HEK293 (cell line): ENCODE results near the gene RFTN1.
A peak's percentile ranks its signal among the peaks of the same experiment; 100 is the strongest.

Source experiments
- CTCF ChIA-PET: fragments of 350-600 bp; formaldehyde crosslinking; extraction: SDS; loops from one replicate; lab custom pipeline; 2021; ENCODE audit warnings: antibody characterized with exemption; lab: Yijun Ruan, JAX
- POLR2A ChIA-PET: fragments of 300-600 bp; formaldehyde crosslinking; extraction: SDS; loops from one replicate; lab custom pipeline; 2020; ENCODE audit warnings: antibody characterized with exemption, inconsistent platforms; lab: Yijun Ruan, JAX
- H3K27ac ChIP-seq: fragments of 200-500 bp; sonication (Bioruptor generic); 2 replicates; pipeline ENCODE4 v1.5.1; 2014; ENCODE audit warnings: low read depth, low read length, control low read depth, inconsistent platforms; ENCODE audit errors: extremely low read depth
- H3K36me3 ChIP-seq, 2 experiments: fragments of 200-500 bp in 1 of 2; sonication (Bioruptor generic) in 1 of 2; 1 replicate in 1 of 2; 2 replicates in 1 of 2; pipeline ENCODE4 v1.5.1; 2014 to 2017; ENCODE audit warnings: inconsistent platforms in 2 of 2, low read length in 2 of 2; ENCODE audit not compliant: control insufficient read depth in 2 of 2, insufficient read depth in 1 of 2
- H3K4me1 ChIP-seq: fragments of 200-500 bp; sonication (Bioruptor generic); 2 replicates; pipeline ENCODE4 v1.5.1; 2014; ENCODE audit warnings: mild to moderate bottlenecking, low read length, inconsistent platforms; ENCODE audit not compliant: control insufficient read depth, insufficient read depth
- H3K4me3 ChIP-seq: 2 replicates; pipeline ENCODE4 v1.5.1; 2011; ENCODE audit warnings: low read depth, mild to moderate bottlenecking, control low read depth, low read length, moderate library complexity
- H3K9me3 ChIP-seq: fragments of 200-500 bp; sonication (Bioruptor generic); 2 replicates; pipeline ENCODE4 v1.5.1; 2014; ENCODE audit warnings: low read depth, low read length, inconsistent platforms; ENCODE audit not compliant: control insufficient read depth, insufficient read depth
- AEBP2 ChIP-seq: fragments of 450-650 bp; formaldehyde crosslinking; IDR thresholded peaks from 2 replicates; pipeline ENCODE4 v1.5.1; 2016; ENCODE audit warnings: missing biosample characterization, missing genetic modification characterization, borderline replicate concordance
- EGR2 ChIP-seq: fragments of 450-650 bp; formaldehyde crosslinking; IDR thresholded peaks from 2 replicates; pipeline ENCODE4 v1.5.1; 2016; ENCODE audit warnings: low read depth, missing biosample characterization, missing genetic modification characterization
- IKZF3 ChIP-seq: fragments of 450-650 bp; IDR thresholded peaks from 2 replicates; pipeline ENCODE4 v1.5.0; 2018; ENCODE audit warnings: missing biosample characterization, mild to moderate bottlenecking, missing genetic modification characterization, moderate library complexity
- PRDM2 ChIP-seq: fragments of 450-650 bp; formaldehyde crosslinking; IDR thresholded peaks from 2 replicates; pipeline ENCODE4 v1.5.1; 2016; ENCODE audit warnings: missing biosample characterization, missing genetic modification characterization, borderline replicate concordance
- SCRT2 ChIP-seq: fragments of 450-650 bp; formaldehyde crosslinking; IDR thresholded peaks from 2 replicates; pipeline ENCODE4 v1.5.1; 2016; ENCODE audit warnings: missing biosample characterization, missing genetic modification characterization
- ZBTB21 ChIP-seq: fragments of 450-650 bp; formaldehyde crosslinking; IDR thresholded peaks from 2 replicates; pipeline ENCODE4 v1.5.1; 2017; ENCODE audit warnings: missing biosample characterization, missing genetic modification characterization
- ZFHX2 ChIP-seq: fragments of 450-650 bp; formaldehyde crosslinking; conservative IDR thresholded peaks from 2 replicates; pipeline ENCODE4 v1.5.1; 2016; ENCODE audit warnings: missing biosample characterization, missing genetic modification characterization
- ZNF132 ChIP-seq: fragments of 450-650 bp; formaldehyde crosslinking; IDR thresholded peaks from 2 replicates; pipeline ENCODE4 v1.5.1; 2017; ENCODE audit warnings: missing biosample characterization, missing genetic modification characterization, borderline replicate concordance
- ZNF155 ChIP-seq: fragments of 450-650 bp; formaldehyde crosslinking; IDR thresholded peaks from 2 replicates; pipeline ENCODE4 v1.5.1; 2016; ENCODE audit warnings: missing biosample characterization, missing genetic modification characterization
- ZNF169 ChIP-seq: fragments of 450-650 bp; formaldehyde crosslinking; IDR thresholded peaks from 2 replicates; pipeline ENCODE4 v1.5.1; 2016; ENCODE audit warnings: missing biosample characterization, missing genetic modification characterization
- ZNF510 ChIP-seq: fragments of 450-650 bp; formaldehyde crosslinking; IDR thresholded peaks from 2 replicates; pipeline ENCODE4 v1.5.1; 2018; ENCODE audit warnings: mild to moderate bottlenecking, missing genetic modification characterization, missing biosample characterization; ENCODE audit not compliant: insufficient replicate concordance
- ZNF626 ChIP-seq: fragments of 450-650 bp; sonication (Bioruptor Pico); formaldehyde crosslinking; IDR thresholded peaks from 2 replicates; pipeline ENCODE4 v1.5.1; 2018; ENCODE audit warnings: missing biosample characterization, missing genetic modification characterization, inconsistent platforms
- TF ChIP-seq, protein P1 (sequence below): fragments of 450-650 bp; formaldehyde crosslinking; IDR thresholded peaks from 2 replicates; pipeline ENCODE4 v1.5.1; 2016; ENCODE audit warnings: missing biosample characterization, missing genetic modification characterization
- TF ChIP-seq, protein P2 (sequence below): fragments of 450-650 bp; IDR thresholded peaks from 2 replicates; pipeline ENCODE4 v1.5.1; 2018; ENCODE audit warnings: missing biosample characterization, mild to moderate bottlenecking, missing genetic modification characterization
- TF ChIP-seq, protein P3 (sequence below): fragments of 450-650 bp; formaldehyde crosslinking; IDR thresholded peaks from 2 replicates; pipeline ENCODE4 v1.5.1; 2016; ENCODE audit warnings: missing biosample characterization, missing genetic modification characterization, low read depth

RFTN1 gene

GRCh38 chr3:16372362-16373292 lies 140.9 kb downstream of the RFTN1 start:
- Histone ChIP-seq H3K36me3 (peaks cover 0 to 2% of the 10 kb centered on the region in 2 experiments; a peak in 1 of 3 replicates), H3K4me1 (no peaks in the 10 kb centered on the region), H3K27ac (no peak overlapping the region), H3K9me3 (no peaks in the 10 kb centered on the region), H3K4me3 (no peak overlapping the region)
- ChIA-PET POLR2A (no interaction called here), CTCF (interaction anchor here (0.6 kb wide), 1 partner anchor 139 kb away, joined by 3 read pairs; no protein-coding TSS in a partner anchor)
- peak; percentile 58 for TF ChIP-seq EGR2 (tag by site-specific recombination)
- TF ChIP-seq ZFHX2, result peak; percentile 48
- TF ChIP-seq, protein P1, sequence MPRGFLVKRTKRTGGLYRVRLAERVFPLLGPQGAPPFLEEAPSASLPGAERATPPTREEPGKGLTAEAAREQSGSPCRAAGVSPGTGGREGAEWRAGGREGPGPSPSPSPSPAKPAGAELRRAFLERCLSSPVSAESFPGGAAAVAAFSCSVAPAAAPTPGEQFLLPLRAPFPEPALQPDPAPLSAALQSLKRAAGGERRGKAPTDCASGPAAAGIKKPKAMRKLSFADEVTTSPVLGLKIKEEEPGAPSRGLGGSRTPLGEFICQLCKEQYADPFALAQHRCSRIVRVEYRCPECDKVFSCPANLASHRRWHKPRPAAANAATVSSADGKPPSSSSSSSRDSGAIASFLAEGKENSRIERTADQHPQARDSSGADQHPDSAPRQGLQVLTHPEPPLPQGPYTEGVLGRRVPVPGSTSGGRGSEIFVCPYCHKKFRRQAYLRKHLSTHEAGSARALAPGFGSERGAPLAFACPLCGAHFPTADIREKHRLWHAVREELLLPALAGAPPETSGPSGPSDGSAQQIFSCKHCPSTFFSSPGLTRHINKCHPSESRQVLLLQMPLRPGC (tag by site-specific recombination), result no peak

GRCh38 chr3:16370872-16371740 lies 142.4 kb downstream of the RFTN1 start:
- Histone ChIP-seq H3K36me3 (peaks cover 0 to 3% of the 10 kb centered on the region in 2 experiments; a peak in 1 of 3 replicates), H3K4me1 (no peaks in the 10 kb centered on the region), H3K4me3 (no peak overlapping the region), H3K27ac (no peak overlapping the region), H3K9me3 (no peaks in the 10 kb centered on the region)
- ChIA-PET POLR2A (no interaction called here), CTCF (no interaction called here)
- no peak for TF ChIP-seq SCRT2 (tag by site-specific recombination)
- TF ChIP-seq ZBTB21 (tag by site-specific recombination), result no peak
- TF ChIP-seq ZNF510 (tag by site-specific recombination), result no peak
- TF ChIP-seq PRDM2 (tag by site-specific recombination), result no peak
- TF ChIP-seq ZNF155 (tag by site-specific recombination), result no peak
- TF ChIP-seq, protein P2, sequence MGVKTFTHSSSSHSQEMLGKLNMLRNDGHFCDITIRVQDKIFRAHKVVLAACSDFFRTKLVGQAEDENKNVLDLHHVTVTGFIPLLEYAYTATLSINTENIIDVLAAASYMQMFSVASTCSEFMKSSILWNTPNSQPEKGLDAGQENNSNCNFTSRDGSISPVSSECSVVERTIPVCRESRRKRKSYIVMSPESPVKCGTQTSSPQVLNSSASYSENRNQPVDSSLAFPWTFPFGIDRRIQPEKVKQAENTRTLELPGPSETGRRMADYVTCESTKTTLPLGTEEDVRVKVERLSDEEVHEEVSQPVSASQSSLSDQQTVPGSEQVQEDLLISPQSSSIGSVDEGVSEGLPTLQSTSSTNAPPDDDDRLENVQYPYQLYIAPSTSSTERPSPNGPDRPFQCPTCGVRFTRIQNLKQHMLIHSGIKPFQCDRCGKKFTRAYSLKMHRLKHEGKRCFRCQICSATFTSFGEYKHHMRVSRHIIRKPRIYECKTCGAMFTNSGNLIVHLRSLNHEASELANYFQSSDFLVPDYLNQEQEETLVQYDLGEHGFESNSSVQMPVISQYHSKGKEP (tag by site-specific recombination), result no peak
- TF ChIP-seq ZNF132 (tag by site-specific recombination), result no peak
- TF ChIP-seq AEBP2 (tag by site-specific recombination), result no peak
- TF ChIP-seq ZNF169 (tag by site-specific recombination), result no peak
- TF ChIP-seq ZNF626 (tag by site-specific recombination), result no peak
- TF ChIP-seq, protein P3, sequence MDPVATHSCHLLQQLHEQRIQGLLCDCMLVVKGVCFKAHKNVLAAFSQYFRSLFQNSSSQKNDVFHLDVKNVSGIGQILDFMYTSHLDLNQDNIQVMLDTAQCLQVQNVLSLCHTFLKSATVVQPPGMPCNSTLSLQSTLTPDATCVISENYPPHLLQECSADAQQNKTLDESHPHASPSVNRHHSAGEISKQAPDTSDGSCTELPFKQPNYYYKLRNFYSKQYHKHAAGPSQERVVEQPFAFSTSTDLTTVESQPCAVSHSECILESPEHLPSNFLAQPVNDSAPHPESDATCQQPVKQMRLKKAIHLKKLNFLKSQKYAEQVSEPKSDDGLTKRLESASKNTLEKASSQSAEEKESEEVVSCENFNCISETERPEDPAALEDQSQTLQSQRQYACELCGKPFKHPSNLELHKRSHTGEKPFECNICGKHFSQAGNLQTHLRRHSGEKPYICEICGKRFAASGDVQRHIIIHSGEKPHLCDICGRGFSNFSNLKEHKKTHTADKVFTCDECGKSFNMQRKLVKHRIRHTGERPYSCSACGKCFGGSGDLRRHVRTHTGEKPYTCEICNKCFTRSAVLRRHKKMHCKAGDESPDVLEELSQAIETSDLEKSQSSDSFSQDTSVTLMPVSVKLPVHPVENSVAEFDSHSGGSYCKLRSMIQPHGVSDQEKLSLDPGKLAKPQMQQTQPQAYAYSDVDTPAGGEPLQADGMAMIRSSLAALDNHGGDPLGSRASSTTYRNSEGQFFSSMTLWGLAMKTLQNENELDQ (tag by site-specific recombination), result no peak
- no peak for TF ChIP-seq IKZF3 (tag by site-specific recombination)
